Prostate gland (tissue), 1 donor: ENCODE data around the gene EIF2D.

Experiments
- POLR2A ChIP-seq: fragments of 450-650 bp; IDR thresholded peaks from one replicate; pipeline ENCODE4 v1.6.1; 2016; ENCODE audit warnings: antibody characterized with exemption, mild to moderate bottlenecking
- POLR2AphosphoS5 ChIP-seq: sonication (generic); formaldehyde crosslinking; IDR thresholded peaks from one replicate; pipeline ENCODE4 v1.6.1; 2017; ENCODE audit warnings: antibody characterized with exemption

DNA sequence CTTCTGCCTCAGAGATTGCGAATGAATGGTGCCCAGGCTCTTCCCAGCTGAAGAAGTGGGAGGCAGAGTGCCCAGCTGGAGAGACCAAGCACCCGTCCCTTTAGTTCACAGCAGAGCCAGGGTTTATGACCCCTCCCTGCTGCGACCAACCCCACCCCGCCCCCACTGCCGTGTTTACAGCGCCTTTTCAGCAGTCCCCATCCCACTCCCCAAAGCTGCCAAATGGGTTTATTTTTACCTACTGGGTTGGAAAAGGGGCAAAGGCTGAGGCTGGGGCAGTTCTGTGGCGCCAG is 46.7 kb upstream of the EIF2D start:
- TF ChIP-seq POLR2AphosphoS5 = no peak
- TF ChIP-seq POLR2A = no peak
